Tibial nerve (tissue), 3 donors: ENCODE measurements around the gene USP25.

Experiments used
- CTCF ChIP-seq, 5 experiments: fragments of 200-600 bp in 3 of 5; fragments of 450-650 bp in 2 of 5; sonication (generic) in 3 of 5; IDR thresholded peaks; one replicate each; pipeline ENCODE4 v1.5.1; 2016 to 2019; ENCODE audit warnings: antibody characterized with exemption in 5 of 5, mild to moderate bottlenecking in 3 of 5, moderate library complexity in 2 of 5
- POLR2A ChIP-seq, 2 donors: fragments of 450-650 bp; IDR thresholded peaks; one replicate each; pipeline ENCODE4 v1.6.1; 2017; ENCODE audit warnings: antibody characterized with exemption in 2 of 2, mild to moderate bottlenecking in 2 of 2, moderate library complexity in 2 of 2

GRCh38 chr21:15744926-15745325, 15.1 kb downstream of the USP25 start:
- no peak for TF ChIP-seq CTCF (IDR thresholded peaks at IDR 0.05)
- no peak for TF ChIP-seq POLR2A (IDR thresholded peaks at IDR 0.05)
